K562 (cell line): ENCODE data around the gene ZNF521. TPM values are rescaled to one million over a fixed set of nuclear protein-coding genes. Genes with fewer than 3 reads are reported as not detected.

Experiments used
- ATAC-seq: fragments of 200-7000 bp; cut with Tn5 transposase; 3 replicates; pipeline ENCODE4 v1.9.1; 2020; ENCODE audit warnings: moderate library complexity
- BruUV-seq: library from RNA; stranded (reverse); fragments of 400-500 nt; replicated peaks from 2 replicates; lab custom pipeline; 2021; lab: Mats Ljungman, UMichigan
- CTCF ChIA-PET: fragments of 300-600 bp; formaldehyde crosslinking; extraction: SDS; loops from one replicate; lab custom pipeline; 2021; ENCODE audit warnings: low intra/inter-chr PET ratio; lab: Yijun Ruan, JAX
- POLR2A ChIA-PET: fragments of 300-600, 350-650 bp; sonication (Branson Sonifier 250); formaldehyde crosslinking; extraction: SDS; loops from one replicate; lab custom pipeline; 2021; ENCODE audit warnings: antibody characterized with exemption, inconsistent platforms; lab: Yijun Ruan, JAX
- DNase-seq, 4 experiments: peaks; one replicate each; pipeline versions ENCODE4 v3.0.0 to v3.0.0-alpha.2; 2011 to 2018; ENCODE audit warnings: low spot score in 3 of 4, mixed read lengths in 3 of 4; ENCODE audit errors: extremely low read depth in 1 of 4
- FAIRE-seq: peaks from 2 replicates; lab custom pipeline; 2011; peaks lifted over from hg19 to GRCh38; lab: Jason Lieb, UNC
- H2AFZ ChIP-seq: 2 replicates; pipeline ENCODE4 v1.6.0; 2011; ENCODE audit warnings: low read depth, low read length, control low read depth, inconsistent platforms
- H3K27ac ChIP-seq: fragments of 200-600 bp; 3 replicates; pipeline ENCODE4 v1.8.0; 2011; ENCODE audit warnings: low read depth, mild to moderate bottlenecking, control low read depth, inconsistent platforms, low read length, moderate library complexity, mixed read lengths; ENCODE audit errors: extremely low read depth
- H3K27me3 ChIP-seq, 2 experiments: fragments of 300-600 bp in 1 of 2; 2 replicates in 1 of 2; 3 replicates in 1 of 2; pipeline versions ENCODE4 v1.6.0 to v1.8.0; 2011; ENCODE audit warnings: inconsistent platforms in 2 of 2, low read length in 2 of 2, mild to moderate bottlenecking in 1 of 2, mixed read lengths in 1 of 2, moderate library complexity in 1 of 2; ENCODE audit not compliant: control insufficient read depth in 2 of 2, insufficient read depth in 2 of 2
- H3K36me3 ChIP-seq: fragments of 300-600 bp; 3 replicates; pipeline ENCODE4 v1.8.0; 2011; ENCODE audit warnings: mild to moderate bottlenecking, low read length, inconsistent platforms; ENCODE audit not compliant: control insufficient read depth, insufficient read depth
- H3K4me1 ChIP-seq, 2 experiments: fragments of 200-600 bp in 1 of 2; replicated peaks in 1 of 2; 2 replicates in 1 of 2; 3 replicates in 1 of 2; pipeline versions ENCODE4 v1.5.1 to v1.8.0; 2011; ENCODE audit warnings: inconsistent platforms in 2 of 2, low read length in 2 of 2, mild to moderate bottlenecking in 1 of 2, mixed read lengths in 1 of 2, moderate library complexity in 1 of 2; ENCODE audit not compliant: control insufficient read depth in 2 of 2, insufficient read depth in 2 of 2
- H3K4me2 ChIP-seq: 2 replicates; pipeline ENCODE4 v1.6.1; 2011; ENCODE audit warnings: low read length, control low read depth, inconsistent platforms, mixed read lengths; ENCODE audit not compliant: insufficient read depth
- H3K4me3 ChIP-seq: fragments of 200-600 bp; sonication (generic), shearing (Covaris generic); 2 replicates; pipeline ENCODE4 v1.5.1; 2016; ENCODE audit warnings: control low read depth, inconsistent platforms
- H3K79me2 ChIP-seq: fragments of 200-600 bp; 3 replicates; pipeline ENCODE4 v1.8.0; 2011; ENCODE audit warnings: low read length, inconsistent platforms; ENCODE audit not compliant: control insufficient read depth, insufficient read depth
- H3K9ac ChIP-seq, 2 experiments: 2 replicates each; pipeline versions ENCODE4 v1.6.0 to v1.6.1; 2011; ENCODE audit warnings: low read depth in 2 of 2, low read length in 2 of 2, control low read depth in 1 of 2, inconsistent platforms in 1 of 2, mild to moderate bottlenecking in 1 of 2, mixed read lengths in 1 of 2; ENCODE audit not compliant: insufficient read depth in 1 of 2
- H3K9me1 ChIP-seq: one replicate; pipeline ENCODE4 v1.6.0; 2011; ENCODE audit warnings: inconsistent platforms, mild to moderate bottlenecking, low read length, moderate library complexity; ENCODE audit not compliant: control insufficient read depth, insufficient read depth
- H3K9me3 ChIP-seq: replicated peaks from 2 replicates; pipeline ENCODE4 v1.5.1; 2011; ENCODE audit warnings: low read depth, low read length, inconsistent platforms; ENCODE audit not compliant: control insufficient read depth, insufficient read depth
- H4K20me1 ChIP-seq: replicated peaks from 2 replicates; pipeline ENCODE4 v1.6.1; 2011; ENCODE audit warnings: low read length, inconsistent platforms, mixed read lengths; ENCODE audit not compliant: control insufficient read depth, insufficient read depth
- CBX2 ChIP-seq: fragments of 200-600 bp; sonication (generic); IDR thresholded peaks from one replicate; pipeline ENCODE4 v1.6.1; 2012; ENCODE audit warnings: mild to moderate bottlenecking, low read length, inconsistent platforms; ENCODE audit not compliant: insufficient read depth, poor library complexity, severe bottlenecking
- E2F6 ChIP-seq, 2 experiments: IDR thresholded peaks; 2 replicates each; pipeline ENCODE4 v1.6.1; 2011; ENCODE audit warnings: borderline replicate concordance in 1 of 2, control low read depth in 1 of 2, low read depth in 1 of 2, low read length in 1 of 2, mild to moderate bottlenecking in 1 of 2, mixed read lengths in 1 of 2, moderate library complexity in 1 of 2; ENCODE audit not compliant: insufficient read depth in 1 of 2, insufficient read length in 1 of 2, poor library complexity in 1 of 2, severe bottlenecking in 1 of 2; ENCODE audit errors: extremely low read depth in 1 of 2
- MED1 ChIP-seq: sonication (generic); formaldehyde crosslinking; IDR thresholded peaks from 2 replicates; pipeline ENCODE4 v1.8.1; 2023; ENCODE audit warnings: missing genetic modification reagents, borderline replicate concordance
- PCBP1 ChIP-seq: fragments of 200-400 bp; formaldehyde crosslinking; IDR thresholded peaks from 2 replicates; pipeline ENCODE4 v1.6.1; 2018; ENCODE audit warnings: mild to moderate bottlenecking, low read depth, low read length; ENCODE audit not compliant: poor library complexity, severe bottlenecking
- SP2 ChIP-seq: IDR thresholded peaks from 2 replicates; pipeline ENCODE4 v1.6.1; 2011; ENCODE audit warnings: mild to moderate bottlenecking, low read depth, low read length, moderate library complexity; ENCODE audit not compliant: poor library complexity, severe bottlenecking; ENCODE audit errors: extremely low read depth
- ZBTB33 ChIP-seq: sonication (generic); formaldehyde crosslinking; IDR thresholded peaks from 2 replicates; pipeline ENCODE4 v1.8.1; 2023; ENCODE audit warnings: mild to moderate bottlenecking, missing genetic modification reagents
- ZNF512 ChIP-seq: IDR thresholded peaks from 2 replicates; pipeline ENCODE4 v1.6.1; 2016; ENCODE audit warnings: missing genetic modification characterization, missing compliant biosample characterization
- WGBS: fragments of 100-300 bp; shearing (Covaris generic); methylation state at CpG from one replicate; pipeline ENCODE4 v1.1.6; 2016; ENCODE audit warnings: low coverage, mixed read lengths; ENCODE audit not compliant: insufficient coverage; ENCODE audit errors: missing lambda C conversion rate; 5-methylcytosine and 5-hydroxymethylcytosine counted together
- in situ Hi-C: fragments of 300-500 bp; cut with MboI; formaldehyde crosslinking; loops from 4 replicates; pipeline ENCODE4 v1.15.0; 2018; ENCODE audit warnings: inconsistent platforms, mixed read lengths
- intact Hi-C: fragments of 100-400 bp; cut with micrococcal nuclease; formaldehyde crosslinking; loops from 2 replicates; pipeline ENCODE4 v1.14.2; 2022
- polyA plus RNA-seq, 8 experiments: library from polyadenylated mRNA; depleted of rRNA in 4 of 8; stranded (reverse) in 5 of 8; unstranded in 3 of 8; fragments of >200 nt; fragmentation: Nextera tagmentation in 2 of 8; fragmentation: Illumina TruSeq in 1 of 8; extraction: Ambion mirVana in 2 of 8; extraction: Trizol in 1 of 8; gene quantifications; 2 replicates each; pipeline versions ENCODE4 v1.2.1 to v1.2.3, GENCODE V29; 2011 to 2014; ENCODE audit warnings: inconsistent platforms in 1 of 8, missing spikeins in 1 of 8
- total RNA-seq, 7 experiments: library from RNA; depleted of rRNA in 6 of 7; stranded (reverse); fragments of >200 nt in 6 of 7; fragmentation: Illumina TruSeq in 2 of 7; extraction: Trizol in 2 of 7; gene quantifications; 2 replicates each; pipeline versions ENCODE4 v1.2.1 to v1.2.3, GENCODE V29; 2011 to 2021; ENCODE audit warnings: low replicate concordance in 1 of 7

ZNF521 gene
- total and polyA plus RNA-seq, 9 of the 15 experiments (the other 6 are each of a cell fraction or from before 2014, with no cell fraction given), result 1.2 to 5.8 (median 1.6) TPM

GRCh38 chr18:25350489-25351251, 1.3 kb downstream of the ZNF521 start:
- DNase-seq, result no peak
- H3K4me2 ChIP-seq, result no peak overlapping the region
- ChIA-PET CTCF (no interaction called here), POLR2A (no interaction called here)
- no peaks in the 10 kb centered on the region for H3K36me3 ChIP-seq
- no peak for FAIRE-seq
- H3K9me3 ChIP-seq, result no peaks in the 10 kb centered on the region
- H3K27ac ChIP-seq, result no peak overlapping the region
- no peaks in the 10 kb centered on the region for H3K9me1 ChIP-seq
- in situ Hi-C loops, result no loop called here
- no peak overlapping the region for H3K9ac ChIP-seq
- peaks cover 0 to 23% of the 10 kb centered on the region in 2 experiments; a peak in 1 of 5 replicates for H3K4me1 ChIP-seq
- intact Hi-C loops, result loop anchor here (5.0 kb wide), 1 partner anchor 113 kb away; no protein-coding TSS in a partner anchor
- WGBS, result 61% methylated on average over 61 of the region's 76 CpGs
- no peak overlapping the region for H3K4me3 ChIP-seq
- no peaks in the 10 kb centered on the region for H4K20me1 ChIP-seq
- no peak for ATAC-seq
- H2AFZ ChIP-seq, result no peak overlapping the region
- no TSS peak for BruUV-seq
- no peaks in the 10 kb centered on the region for H3K79me2 ChIP-seq
- TF ChIP-seq SP2 (no peak), E2F6 (IDR thresholded peaks at IDR 0.05; ENCODE audit: borderline replicate concordance in 1 of 2, extremely low read depth in 1 of 2, insufficient read depth in 1 of 2, insufficient read length in 1 of 2, low read depth in 1 of 2, low read length in 1 of 2, poor library complexity in 1 of 2, severe bottlenecking in 1 of 2) (peak in 1 of 2 experiments; percentile 24), CBX2 (no peak), PCBP1 (peak; percentile 8), ZNF512 (tag) (peak; percentile 15; the same call in 1 of the 2 replicates), ZBTB33 (peak; percentile 76), MED1 (no peak)
- peaks cover 0 to 4% of the 10 kb centered on the region in 2 experiments; a peak in 1 of 5 replicates for H3K27me3 ChIP-seq
